HG03457 (cell line): ENCODE results near the gene MADD.

Source experiments
- ATAC-seq: cut with Tn5 transposase; IDR thresholded peaks from one replicate; pipeline ENCODE4 v1.9.1; 2021; ENCODE audit warnings: moderate number of reproducible peaks; ENCODE audit not compliant: unreplicated experiment

Gene MADD

GRCh38 chr11:47249378-47249715 is 20.6 kb upstream of the MADD start:
- no peak for ATAC-seq

- no peak for ATAC-seq
These were observed 18.2 kb upstream of the MADD start for GRCh38 chr11:47251751-47252150.

- ATAC-seq, result no peak
These were observed 16.3 kb upstream of the MADD start for GRCh38 chr11:47253660-47254059.

- no peak for ATAC-seq
These were observed 15.5 kb upstream of the MADD start for GRCh38 chr11:47254386-47254785.

GRCh38 chr11:47256374-47256773 is 13.6 kb upstream of the MADD start:
- ATAC-seq, result no peak

GRCh38 chr11:47257177-47257516 is 12.8 kb upstream of the MADD start:
- ATAC-seq, result no peak

GRCh38 chr11:47257517-47258316 is 12.2 kb upstream of the MADD start, which contains the start of gene NR1H3:
TSS of gene NR1H3 (plus strand) at chr11:47257996. CDS start at chr11:47259217, 1,221 bp downstream.
- no peak for ATAC-seq

- ATAC-seq, result no peak
These were observed 11.5 kb upstream of the MADD start for GRCh38 chr11:47258317-47258902.

GRCh38 chr11:47259232-47259977 is 10.5 kb upstream of the MADD start:
- ATAC-seq, result no peak

- ATAC-seq, result no peak
These were observed 9.6 kb upstream of the MADD start for GRCh38 chr11:47260366-47260765.

- no peak for ATAC-seq
These were observed 8.6 kb upstream of the MADD start for GRCh38 chr11:47261291-47261800.

GRCh38 chr11:47264119-47264518 is 5.8 kb upstream of the MADD start:
- ATAC-seq, result no peak

- no peak for ATAC-seq
These were observed 5.4 kb upstream of the MADD start for GRCh38 chr11:47264521-47264920.

- no peak for ATAC-seq
These were observed 2.1 kb upstream of the MADD start for GRCh38 chr11:47267876-47268275.

- no peak for ATAC-seq
These were observed 1.4 kb upstream of the MADD start for GRCh38 chr11:47268448-47269001.

GRCh38 chr11:47269002-47269828 is 718 bp upstream of the MADD start:
- ATAC-seq, result peak; percentile 36

GRCh38 chr11:47270331-47271271 is 668 bp downstream of the MADD start:
- no peak for ATAC-seq

- no peak for ATAC-seq
These were observed 1.4 kb downstream of the MADD start for GRCh38 chr11:47271328-47271727.

GRCh38 chr11:47271961-47272661 is 2.2 kb downstream of the MADD start:
- no peak for ATAC-seq
